C4-2B (cell line): ENCODE data around the gene HMGCLL1.

Experiments used
- ZFX ChIP-seq: fragments of 450-650 bp; IDR thresholded peaks from 2 replicates; pipeline ENCODE4 v1.6.1; 2017
- TF ChIP-seq, protein P1 (sequence below): fragments of 450-650 bp; conservative IDR thresholded peaks from 2 replicates; pipeline ENCODE4 v1.5.1; 2017; ENCODE audit warnings: mild to moderate bottlenecking

GRCh38 chr6:55578537-55579363 is at the start of gene HMGCLL1:
- TF ChIP-seq, protein P1, sequence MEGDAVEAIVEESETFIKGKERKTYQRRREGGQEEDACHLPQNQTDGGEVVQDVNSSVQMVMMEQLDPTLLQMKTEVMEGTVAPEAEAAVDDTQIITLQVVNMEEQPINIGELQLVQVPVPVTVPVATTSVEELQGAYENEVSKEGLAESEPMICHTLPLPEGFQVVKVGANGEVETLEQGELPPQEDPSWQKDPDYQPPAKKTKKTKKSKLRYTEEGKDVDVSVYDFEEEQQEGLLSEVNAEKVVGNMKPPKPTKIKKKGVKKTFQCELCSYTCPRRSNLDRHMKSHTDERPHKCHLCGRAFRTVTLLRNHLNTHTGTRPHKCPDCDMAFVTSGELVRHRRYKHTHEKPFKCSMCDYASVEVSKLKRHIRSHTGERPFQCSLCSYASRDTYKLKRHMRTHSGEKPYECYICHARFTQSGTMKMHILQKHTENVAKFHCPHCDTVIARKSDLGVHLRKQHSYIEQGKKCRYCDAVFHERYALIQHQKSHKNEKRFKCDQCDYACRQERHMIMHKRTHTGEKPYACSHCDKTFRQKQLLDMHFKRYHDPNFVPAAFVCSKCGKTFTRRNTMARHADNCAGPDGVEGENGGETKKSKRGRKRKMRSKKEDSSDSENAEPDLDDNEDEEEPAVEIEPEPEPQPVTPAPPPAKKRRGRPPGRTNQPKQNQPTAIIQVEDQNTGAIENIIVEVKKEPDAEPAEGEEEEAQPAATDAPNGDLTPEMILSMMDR = no peak
- TF ChIP-seq ZFX = no peak
